Epithelial cell of esophagus (primary cell): ENCODE data around the gene RPTOR.

Experiments used
- DNase-seq: peaks from one replicate; pipeline ENCODE4 v3.0.0; 2010; ENCODE audit warnings: low read depth
- H3K4me3 ChIP-seq: 2 replicates; pipeline ENCODE4 v1.5.1; 2011; ENCODE audit warnings: mild to moderate bottlenecking, low read length, control low read depth
- CTCF ChIP-seq: IDR thresholded peaks from 2 replicates; pipeline ENCODE4 v1.5.1; 2011; ENCODE audit warnings: low read depth, mild to moderate bottlenecking, low read length, control low read depth, inconsistent platforms; ENCODE audit not compliant: insufficient read depth; ENCODE audit errors: missing control alignments

The RPTOR gene

GRCh38 chr17:80919331-80920311 lies 375.0 kb downstream of the RPTOR start:
- no peak overlapping the region for H3K4me3 ChIP-seq
- no peak for DNase-seq

GRCh38 chr17:80920441-80920840 lies 375.8 kb downstream of the RPTOR start:
- no peak overlapping the region for H3K4me3 ChIP-seq
- peak; percentile 62 for DNase-seq
- no peak for TF ChIP-seq CTCF

More at GRCh38 chr17:80919331-80920311, 375.0 kb downstream of the RPTOR start:
- no peak for TF ChIP-seq CTCF

DNA sequence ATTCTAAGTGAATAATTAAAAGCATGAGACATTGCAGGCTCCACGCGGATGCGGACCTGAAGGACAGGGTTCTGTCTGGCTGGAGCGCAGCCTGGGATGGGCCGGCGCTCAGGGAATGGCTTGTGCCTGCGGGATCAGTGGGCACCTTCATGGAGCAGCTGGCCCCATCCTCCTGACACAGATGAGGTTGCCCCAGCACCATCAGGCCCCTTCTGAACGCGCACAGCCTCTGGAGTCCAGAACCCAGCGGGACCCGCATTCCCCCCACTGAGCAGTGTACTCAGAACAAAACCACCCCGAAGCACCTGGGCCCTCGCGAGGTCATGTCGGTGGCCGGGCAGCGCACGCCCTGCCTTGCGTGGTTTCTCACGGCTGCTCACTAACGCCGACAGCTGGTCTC lies 376.5 kb downstream of the RPTOR start:
- DNase-seq: no peak
- no peak overlapping the region for H3K4me3 ChIP-seq
- no peak for TF ChIP-seq CTCF

DNA sequence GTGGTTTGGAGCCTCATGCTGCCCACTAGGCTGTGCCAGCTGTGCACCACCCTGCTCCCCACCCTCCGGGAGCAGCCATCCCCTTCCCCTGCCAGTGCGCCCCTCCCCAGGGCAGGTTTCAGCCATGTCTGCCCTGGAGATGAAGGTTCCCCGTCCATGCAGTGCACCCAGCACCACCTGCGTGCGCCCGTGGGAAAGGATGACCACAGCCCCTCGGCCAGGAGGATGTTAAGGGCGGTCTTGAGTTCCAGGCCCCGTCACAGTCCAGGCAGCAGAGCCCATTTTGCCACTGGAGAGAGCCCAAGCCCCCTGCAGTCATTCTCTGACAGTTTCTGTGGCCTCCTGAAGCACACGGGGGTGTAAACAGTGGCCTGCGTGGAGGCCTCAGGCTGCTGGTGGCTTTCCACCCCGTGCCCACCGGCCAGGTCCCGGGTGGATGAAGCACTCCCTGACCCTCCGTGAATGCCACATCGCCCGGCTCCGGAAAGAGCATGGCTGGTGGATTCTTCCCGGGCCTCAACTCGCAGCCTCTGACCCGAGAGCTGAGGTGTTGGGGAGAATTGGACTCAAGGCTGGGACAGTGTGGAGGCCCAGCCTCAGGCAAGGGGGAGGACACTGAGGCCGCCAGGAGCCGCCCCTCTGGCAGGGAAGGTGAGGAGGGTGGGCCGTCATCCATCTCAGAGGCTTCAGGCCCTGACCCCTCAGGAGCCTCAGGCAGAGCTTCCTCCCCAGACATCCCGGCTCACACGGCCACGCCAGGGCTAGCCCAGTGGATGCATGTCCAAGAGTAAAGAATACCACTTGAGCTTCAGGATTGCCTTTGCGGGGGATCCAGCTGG lies 377.3 kb downstream of the RPTOR start:
- TF ChIP-seq CTCF: no peak
- DNase-seq: no peak
- no peak overlapping the region for H3K4me3 ChIP-seq

GRCh38 chr17:80922580-80923160 lies 378.0 kb downstream of the RPTOR start:
- no peak for TF ChIP-seq CTCF
- DNase-seq: no peak
- no peak overlapping the region for H3K4me3 ChIP-seq

DNA sequence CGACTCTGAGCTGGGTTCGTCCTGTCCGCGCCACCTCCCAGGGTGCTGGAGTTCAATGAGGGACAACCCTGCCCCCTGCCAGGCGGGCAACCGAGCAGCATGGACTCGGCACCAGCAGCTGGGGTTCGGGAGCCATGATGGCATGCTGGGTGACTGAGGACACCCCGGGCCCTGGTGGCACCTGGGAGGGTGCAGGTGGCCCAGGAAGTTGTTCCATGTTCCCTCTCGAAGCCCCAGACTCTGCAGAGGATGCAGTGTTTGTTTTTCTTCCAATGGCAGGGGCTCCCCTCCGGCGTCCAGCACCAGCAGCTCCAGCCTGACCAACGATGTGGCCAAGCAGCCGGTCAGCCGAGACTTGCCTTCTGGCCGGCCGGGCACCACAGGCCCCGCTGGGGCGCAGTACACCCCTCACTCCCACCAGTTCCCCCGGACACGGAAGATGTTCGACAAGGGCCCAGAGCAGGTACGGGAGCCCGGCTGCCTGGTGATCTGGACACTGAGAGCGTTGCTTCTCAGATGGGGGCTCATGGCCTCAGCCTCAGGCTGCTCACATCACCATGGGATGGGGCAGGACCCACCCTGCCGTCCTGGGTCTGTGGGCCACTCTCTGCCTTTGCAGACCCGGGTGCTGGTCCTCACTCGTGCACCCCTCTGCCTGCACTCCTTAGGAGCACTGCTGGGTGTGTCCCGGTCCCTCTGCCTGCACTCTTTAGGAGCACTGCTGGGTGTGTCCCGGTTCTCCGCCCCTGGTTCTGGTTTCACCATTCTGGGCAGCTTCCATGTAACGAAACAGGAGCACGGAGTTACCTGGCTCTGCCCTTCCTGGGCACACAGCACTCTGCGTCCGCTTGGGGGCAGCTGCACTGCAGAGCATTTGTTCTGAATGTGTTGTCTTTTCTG lies 378.8 kb downstream of the RPTOR start:
- DNase-seq: no peak
- no peak for TF ChIP-seq CTCF
- H3K4me3 ChIP-seq: no peak overlapping the region
